Mononuclear cell (primary cell): ENCODE data around the gene CCDC92B. TPM values are rescaled to one million over a fixed set of nuclear protein-coding genes. Genes with fewer than 3 reads are reported as not detected.

Experiments
- H3K27me3 ChIP-seq: 2 replicates; pipeline ENCODE4 v1.6.0; 2011; ENCODE audit warnings: low read length, control low read depth; ENCODE audit not compliant: insufficient read depth
- H3K4me1 ChIP-seq: 2 replicates; pipeline ENCODE4 v1.5.1; 2011; ENCODE audit warnings: mild to moderate bottlenecking, low read length, control low read depth; ENCODE audit not compliant: insufficient read depth
- H3K4me3 ChIP-seq: 2 replicates; pipeline ENCODE4 v1.5.1; 2011; ENCODE audit warnings: mild to moderate bottlenecking, low read length, moderate library complexity
- H3K9me3 ChIP-seq: 2 replicates; pipeline ENCODE4 v1.5.1; 2011; ENCODE audit warnings: low read depth, mild to moderate bottlenecking, control low read depth, low read length
- total RNA-seq: library from RNA; depleted of rRNA; stranded (reverse); fragments of >200 nt; gene quantifications from one replicate; pipeline ENCODE4 v1.2.3, GENCODE V29; 2012

CCDC92B gene
- total RNA-seq, 1 donor: not detected

DNA sequence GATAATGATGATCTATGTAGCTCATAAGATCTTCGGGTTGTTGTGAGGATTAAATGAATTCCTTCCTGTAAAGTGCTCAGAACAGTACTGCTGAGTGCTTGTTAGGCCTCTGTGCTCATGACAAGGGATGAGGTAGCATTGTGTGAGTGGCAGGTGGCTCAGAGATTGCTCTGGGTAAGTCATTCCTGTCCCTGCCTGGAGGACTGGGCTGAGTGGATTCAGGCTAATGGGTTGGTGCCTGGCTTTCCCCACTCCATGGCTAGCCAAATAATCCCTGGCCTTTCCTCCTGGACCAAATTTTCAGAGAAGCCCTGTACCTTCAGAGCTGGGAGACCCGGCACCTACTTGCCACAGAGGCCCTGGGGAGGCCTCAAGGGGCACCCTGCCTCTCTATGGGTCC lies 1.3 kb upstream of the CCDC92B start:
- Histone ChIP-seq H3K27me3 (peaks cover 25% of the 10 kb centered on the region), H3K9me3 (no peaks in the 10 kb centered on the region), H3K4me1 (no peaks in the 10 kb centered on the region), H3K4me3 (no peak overlapping the region)

- no peaks in the 10 kb centered on the region for H3K9me3 ChIP-seq
- H3K27me3 ChIP-seq: peaks cover 26% of the 10 kb centered on the region
- H3K4me3 ChIP-seq: no peak overlapping the region
- H3K4me1 ChIP-seq: no peaks in the 10 kb centered on the region
These were observed 331 bp upstream of the CCDC92B start for GRCh38 chr17:2749784-2750181.

- H3K27me3 ChIP-seq: peaks cover 24% of the 10 kb centered on the region
- no peaks in the 10 kb centered on the region for H3K9me3 ChIP-seq
- no peaks in the 10 kb centered on the region for H3K4me1 ChIP-seq
- no peak overlapping the region for H3K4me3 ChIP-seq
These were observed 4.0 kb downstream of the CCDC92B start for GRCh38 chr17:2745317-2746037.

GRCh38 chr17:2737693-2738092 lies 11.8 kb downstream of the CCDC92B start:
- Histone ChIP-seq H3K4me3 (no peak overlapping the region), H3K27me3 (no peaks in the 10 kb centered on the region), H3K4me1 (no peaks in the 10 kb centered on the region), H3K9me3 (no peaks in the 10 kb centered on the region)

DNA sequence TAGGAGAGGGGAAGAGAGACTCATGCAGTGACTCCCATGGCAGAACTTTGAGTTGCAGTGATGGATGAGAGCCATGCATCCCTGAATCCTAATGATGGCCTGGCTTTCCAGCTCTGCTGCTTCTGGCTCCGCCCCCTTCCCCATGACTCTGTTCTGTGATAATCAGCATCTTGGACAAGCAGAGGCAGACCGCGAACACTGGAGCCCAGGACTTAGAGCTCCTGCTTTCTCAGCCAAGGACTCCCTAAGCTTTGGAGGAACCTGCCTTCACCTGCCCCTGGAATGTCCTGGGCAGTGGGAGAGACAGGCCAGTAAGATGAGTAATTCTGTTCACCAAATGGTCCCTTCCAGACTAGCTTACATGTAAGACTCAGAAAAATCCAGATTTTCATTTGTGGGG lies 12.5 kb downstream of the CCDC92B start:
- no peak overlapping the region for H3K4me3 ChIP-seq
- H3K4me1 ChIP-seq: no peaks in the 10 kb centered on the region
- H3K27me3 ChIP-seq: no peaks in the 10 kb centered on the region
- no peaks in the 10 kb centered on the region for H3K9me3 ChIP-seq

DNA sequence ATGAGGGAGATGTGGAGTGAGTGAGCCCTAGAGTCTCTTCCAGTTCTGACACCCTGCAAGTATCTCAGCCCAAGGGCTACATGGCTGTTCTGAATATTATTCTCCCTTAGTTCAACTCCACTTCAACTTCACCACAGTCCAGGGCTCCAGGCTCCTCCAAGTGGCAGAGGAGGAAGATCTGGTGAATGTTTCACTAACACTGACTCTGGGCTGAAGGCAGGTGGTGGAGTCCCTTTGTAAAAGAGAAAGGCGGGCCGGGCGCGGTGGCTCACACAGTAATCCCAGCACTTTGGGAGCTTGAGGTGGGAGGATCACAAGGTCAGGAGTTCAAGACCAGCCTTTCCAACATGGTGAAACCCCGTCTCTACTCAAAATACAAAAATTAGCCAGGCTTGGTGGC lies 13.6 kb downstream of the CCDC92B start:
- Histone ChIP-seq H3K9me3 (no peaks in the 10 kb centered on the region), H3K4me1 (no peaks in the 10 kb centered on the region), H3K4me3 (no peak overlapping the region), H3K27me3 (no peaks in the 10 kb centered on the region)

DNA sequence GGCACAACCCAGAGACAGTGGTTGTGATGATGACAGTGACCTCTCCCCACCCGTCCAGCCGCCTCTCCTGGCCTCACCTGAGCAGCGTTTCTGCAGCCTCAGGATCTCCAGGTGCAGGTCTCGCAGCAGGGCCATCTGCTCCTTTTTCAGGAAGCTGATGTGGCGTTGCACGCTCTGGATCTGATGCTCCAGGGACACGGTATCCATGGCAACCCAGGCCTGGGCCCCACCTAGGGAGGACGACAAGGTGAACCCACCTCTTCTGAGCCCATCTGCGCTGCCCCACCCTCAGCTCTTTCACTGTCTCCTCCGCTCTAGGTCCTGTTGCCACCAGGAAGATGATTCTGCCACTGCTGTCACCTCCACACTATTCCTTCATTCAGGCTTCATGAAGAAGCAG lies 14.5 kb downstream of the CCDC92B start:
- H3K4me1 ChIP-seq: no peaks in the 10 kb centered on the region

GRCh38 chr17:2731807-2732206 lies 17.6 kb downstream of the CCDC92B start:
- no peaks in the 10 kb centered on the region for H3K9me3 ChIP-seq
- no peaks in the 10 kb centered on the region for H3K4me1 ChIP-seq
- no peak overlapping the region for H3K4me3 ChIP-seq
- no peaks in the 10 kb centered on the region for H3K27me3 ChIP-seq

More for the DNA sequence above, 14.5 kb downstream of the CCDC92B start:
- Histone ChIP-seq H3K9me3 (no peaks in the 10 kb centered on the region), H3K4me3 (no peak overlapping the region), H3K27me3 (no peaks in the 10 kb centered on the region)

GRCh38 chr17:2730764-2731353 lies 18.6 kb downstream of the CCDC92B start:
- Histone ChIP-seq H3K27me3 (peaks cover 1% of the 10 kb centered on the region), H3K4me3 (no peak overlapping the region), H3K4me1 (no peaks in the 10 kb centered on the region), H3K9me3 (no peaks in the 10 kb centered on the region)

- Histone ChIP-seq H3K4me3 (no peak overlapping the region), H3K9me3 (no peaks in the 10 kb centered on the region), H3K27me3 (peaks cover 11% of the 10 kb centered on the region), H3K4me1 (peaks cover 11% of the 10 kb centered on the region)
These were observed 24.7 kb downstream of the CCDC92B start for GRCh38 chr17:2724784-2725164.

- peaks cover 11% of the 10 kb centered on the region for H3K4me1 ChIP-seq
- peaks cover 11% of the 10 kb centered on the region for H3K27me3 ChIP-seq
- H3K4me3 ChIP-seq: no peak overlapping the region
- no peaks in the 10 kb centered on the region for H3K9me3 ChIP-seq
These were observed 25.3 kb downstream of the CCDC92B start for GRCh38 chr17:2723997-2724783.

DNA sequence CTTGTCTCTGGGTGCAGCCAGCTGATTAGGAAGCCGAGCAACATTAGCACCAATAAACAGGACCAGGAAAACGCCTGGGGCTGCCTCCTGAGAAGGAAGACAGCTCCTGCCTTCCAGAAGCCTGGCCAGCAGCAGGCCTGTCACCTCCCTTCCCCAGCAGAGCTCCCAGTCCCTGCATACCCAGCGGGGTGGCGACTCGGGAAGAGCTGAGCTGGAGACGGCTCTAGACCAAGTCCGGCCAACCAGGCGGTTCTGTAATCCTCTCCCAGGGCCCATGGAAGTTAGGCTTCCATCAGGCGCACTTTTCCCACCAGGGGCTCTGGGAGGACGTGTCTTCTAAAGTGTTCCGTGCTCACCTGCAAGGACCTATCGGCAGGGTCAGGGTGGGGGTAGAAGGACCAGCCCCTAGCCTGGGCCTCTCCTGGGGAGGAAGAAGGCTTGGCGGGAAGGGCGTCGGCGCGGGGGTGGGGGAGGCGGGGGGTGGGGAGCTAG lies 25.9 kb downstream of the CCDC92B start:
- H3K9me3 ChIP-seq: no peaks in the 10 kb centered on the region
- no peak overlapping the region for H3K4me3 ChIP-seq
- H3K27me3 ChIP-seq: peaks cover 11% of the 10 kb centered on the region
- H3K4me1 ChIP-seq: peaks cover 11% of the 10 kb centered on the region

DNA sequence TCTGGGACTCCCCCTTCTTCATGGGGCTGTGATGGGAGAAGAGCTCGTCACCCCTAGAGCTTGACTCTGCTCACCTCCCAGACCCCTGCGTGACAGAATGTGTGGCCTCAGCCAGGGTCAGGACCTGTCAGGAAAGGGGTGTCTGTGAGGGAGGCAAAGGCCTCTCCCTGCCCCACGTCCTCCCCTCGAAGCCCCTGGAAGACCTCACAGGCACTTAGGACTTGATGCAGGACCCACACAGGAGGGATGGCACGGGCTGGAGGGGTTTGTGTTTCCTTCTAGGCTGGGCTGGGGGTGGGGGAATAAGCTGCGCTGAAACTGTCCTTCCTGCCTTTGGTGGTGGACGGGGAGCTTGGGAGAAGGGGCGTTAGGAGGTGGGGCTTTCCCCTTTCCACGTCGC lies 26.8 kb downstream of the CCDC92B start:
- Histone ChIP-seq H3K4me1 (peaks cover 11% of the 10 kb centered on the region), H3K4me3 (no peak overlapping the region), H3K27me3 (peaks cover 11% of the 10 kb centered on the region), H3K9me3 (no peaks in the 10 kb centered on the region)

DNA sequence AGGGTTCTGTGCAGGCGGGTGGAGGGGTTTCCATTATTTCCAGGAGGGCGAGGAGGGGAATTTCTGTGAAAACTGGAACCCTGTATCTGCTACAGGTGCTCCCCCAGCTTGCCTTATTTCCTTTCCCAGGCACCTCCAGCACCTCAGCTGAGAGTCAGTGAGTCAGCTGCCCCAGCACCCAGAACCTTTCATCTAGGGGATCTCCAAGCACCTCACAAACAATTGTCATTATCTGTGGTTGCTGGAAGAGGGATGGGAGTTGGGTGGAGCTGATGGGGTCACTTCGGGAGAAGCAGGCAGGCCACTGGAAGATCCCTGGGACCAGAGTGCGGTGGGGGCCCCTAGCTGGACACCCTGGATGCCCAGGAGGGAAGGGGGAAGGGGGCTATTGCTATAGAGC lies 27.8 kb downstream of the CCDC92B start:
- Histone ChIP-seq H3K4me1 (peaks cover 11% of the 10 kb centered on the region), H3K27me3 (peaks cover 11% of the 10 kb centered on the region), H3K9me3 (no peaks in the 10 kb centered on the region), H3K4me3 (no peak overlapping the region)

GRCh38 chr17:2719861-2720260 lies 29.6 kb downstream of the CCDC92B start:
- no peaks in the 10 kb centered on the region for H3K9me3 ChIP-seq
- H3K4me3 ChIP-seq: no peak overlapping the region
- peaks cover 6% of the 10 kb centered on the region for H3K4me1 ChIP-seq
- H3K27me3 ChIP-seq: peaks cover under 1% of the 10 kb centered on the region
